ENCODE results near the gene KCNK7.

KCNK7 gene

GRCh38 chr11:65577756-65578109, 17.9 kb downstream of the KCNK7 start:
- H3K4me1 ChIP-seq = peaks cover 48 to 68% (median 54%) of the 10 kb centered on the region in 10 experiments
- no peaks in the 10 kb centered on the region for H3K27me3 ChIP-seq
- peaks cover 36 to 53% (median 48%) of the 10 kb centered on the region in 11 experiments for H3K36me3 ChIP-seq
- peak overlapping the region; percentile 93 to 100 (median 99) for H3K4me2 ChIP-seq
- H3K9me3 ChIP-seq (replicated peaks in 1 of 11) = no peaks in the 10 kb centered on the region
- peak overlapping the region; percentile 33 to 92 (median 87); a peak in 21 of 22 replicates for H3K27ac ChIP-seq
- H4K20me1 ChIP-seq = peaks cover 19 to 73% (median 50%) of the 10 kb centered on the region in 11 experiments; a peak in 21 of 22 replicates
- H3K4me3 ChIP-seq = peak overlapping the region; percentile 75 to 97 (median 92); a peak in 19 of 20 replicates
- peak overlapping the region; percentile 83 to 95 (median 90) for H3K9ac ChIP-seq
- TF ChIP-seq Cebpa-rat (IDR thresholded peaks at IDR 0.05) = no peak

- no peak for TF ChIP-seq Cebpa-rat (IDR thresholded peaks at IDR 0.05)
- Histone ChIP-seq H3K9ac (peak overlapping the region; percentile 83 to 95 (median 90)), H3K27ac (peak overlapping the region; percentile 74 to 92 (median 87)), H3K4me1 (peaks cover 47 to 62% (median 53%) of the 10 kb centered on the region in 10 experiments), H4K20me1 (peaks cover 21 to 71% (median 50%) of the 10 kb centered on the region in 11 experiments; a peak in 21 of 22 replicates), H3K36me3 (peaks cover 30 to 46% (median 42%) of the 10 kb centered on the region in 11 experiments), H3K27me3 (no peaks in the 10 kb centered on the region), H3K9me3 (replicated peaks in 1 of 11) (no peaks in the 10 kb centered on the region), H3K4me3 (peak overlapping the region; percentile 75 to 97 (median 92)), H3K4me2 (peak overlapping the region; percentile 93 to 100 (median 99))
Observed at GRCh38 chr11:65576867-65577755, 18.5 kb downstream of the KCNK7 start.

- H3K27me3 ChIP-seq = no peaks in the 10 kb centered on the region
- peaks cover 29 to 70% (median 48%) of the 10 kb centered on the region in 11 experiments; a peak in 21 of 22 replicates for H4K20me1 ChIP-seq
- peak overlapping the region; percentile 93 to 100 (median 99) for H3K4me2 ChIP-seq
- peaks cover 47 to 63% (median 60%) of the 10 kb centered on the region in 10 experiments for H3K4me1 ChIP-seq
- peaks cover 22 to 41% (median 35%) of the 10 kb centered on the region in 11 experiments for H3K36me3 ChIP-seq
- no peak for TF ChIP-seq Cebpa-rat (IDR thresholded peaks at IDR 0.05)
- H3K27ac ChIP-seq = peak overlapping the region; percentile 74 to 92 (median 87)
- H3K9me3 ChIP-seq (replicated peaks in 1 of 11) = no peaks in the 10 kb centered on the region
- peak overlapping the region; percentile 83 to 95 (median 90) for H3K9ac ChIP-seq
- H3K4me3 ChIP-seq = peak overlapping the region; percentile 75 to 97 (median 92)
Observed at GRCh38 chr11:65576232-65576866, 19.3 kb downstream of the KCNK7 start.

- peak within 1 kb of the TSS; percentile 74 to 92 (median 87) for H3K27ac ChIP-seq
- H3K27me3 ChIP-seq = no peaks in the 10 kb centered on the region
- H3K9ac ChIP-seq = peak within 1 kb of the TSS; percentile 83 to 96 (median 90)
- H4K20me1 ChIP-seq = peaks cover 34 to 70% (median 49%) of the 10 kb centered on the region in 11 experiments; a peak in 21 of 22 replicates
- H3K9me3 ChIP-seq (replicated peaks in 1 of 11) = no peaks in the 10 kb centered on the region
- H3K36me3 ChIP-seq = peaks cover 16 to 37% (median 28%) of the 10 kb centered on the region in 11 experiments
- peak within 1 kb of the TSS; percentile 93 to 100 (median 99) for H3K4me2 ChIP-seq
- peak within 1 kb of the TSS; percentile 75 to 97 (median 92) for H3K4me3 ChIP-seq
- TF ChIP-seq Cebpa-rat (IDR thresholded peaks at IDR 0.05) = no peak
- peaks cover 53 to 69% (median 62%) of the 10 kb centered on the region in 10 experiments for H3K4me1 ChIP-seq
Observed at GRCh38 chr11:65575568-65576231, 19.9 kb downstream of the KCNK7 start, which contains the start of gene EHBP1L1. Gene EHBP1L1, plus strand, starts transcription at chr11:65576053. Its CDS starts 250 bp downstream, at chr11:65576303.

GRCh38 chr11:65574811-65575567, 20.6 kb downstream of the KCNK7 start:
- peaks cover 31 to 70% (median 45%) of the 10 kb centered on the region in 11 experiments; a peak in 21 of 22 replicates for H4K20me1 ChIP-seq
- H3K27me3 ChIP-seq = no peaks in the 10 kb centered on the region
- peak overlapping the region; percentile 75 to 97 (median 92) for H3K4me3 ChIP-seq
- H3K36me3 ChIP-seq = peaks cover 8 to 30% (median 21%) of the 10 kb centered on the region in 11 experiments
- no peak for TF ChIP-seq Cebpa-rat (IDR thresholded peaks at IDR 0.05)
- peak overlapping the region; percentile 65 to 96 (median 88) for H3K9ac ChIP-seq
- peak overlapping the region; percentile 70 to 100 (median 94) for H3K4me2 ChIP-seq
- peak overlapping the region; percentile 73 to 91 (median 86) for H3K27ac ChIP-seq
- H3K4me1 ChIP-seq = peaks cover 53 to 69% (median 62%) of the 10 kb centered on the region in 10 experiments
- no peaks in the 10 kb centered on the region for H3K9me3 ChIP-seq (replicated peaks in 1 of 11)

- peaks cover 2 to 23% (median 14%) of the 10 kb centered on the region in 11 experiments; a peak in 21 of 22 replicates for H3K36me3 ChIP-seq
- peak overlapping the region; percentile 87 to 96 (median 94) for H3K9ac ChIP-seq
- peaks cover 50 to 68% (median 64%) of the 10 kb centered on the region in 10 experiments for H3K4me1 ChIP-seq
- no peaks in the 10 kb centered on the region for H3K9me3 ChIP-seq (replicated peaks in 1 of 11)
- H3K4me2 ChIP-seq = peak overlapping the region; percentile 98 to 100 (median 99)
- TF ChIP-seq Cebpa-rat (IDR thresholded peaks at IDR 0.05) = no peak
- H4K20me1 ChIP-seq = peaks cover 25 to 70% (median 45%) of the 10 kb centered on the region in 11 experiments; a peak in 21 of 22 replicates
- H3K4me3 ChIP-seq = peak overlapping the region; percentile 89 to 99 (median 93)
- H3K27ac ChIP-seq = peak overlapping the region; percentile 74 to 93 (median 91)
- no peaks in the 10 kb centered on the region for H3K27me3 ChIP-seq
Observed at GRCh38 chr11:65574109-65574810, 21.3 kb downstream of the KCNK7 start.

- Histone ChIP-seq H4K20me1 (peaks cover 17 to 66% (median 42%) of the 10 kb centered on the region in 11 experiments; a peak in 21 of 22 replicates), H3K9me3 (replicated peaks in 1 of 11) (no peaks in the 10 kb centered on the region), H3K27me3 (no peaks in the 10 kb centered on the region), H3K9ac (peak overlapping the region; percentile 84 to 96 (median 94)), H3K4me3 (peak overlapping the region; percentile 88 to 99 (median 92)), H3K36me3 (peaks cover 0 to 15% (median 6%) of the 10 kb centered on the region in 11 experiments; a peak in 16 of 22 replicates), H3K4me1 (peaks cover 50 to 69% (median 66%) of the 10 kb centered on the region in 10 experiments), H3K27ac (peak overlapping the region; percentile 11 to 93 (median 90); a peak in 21 of 22 replicates), H3K4me2 (peak overlapping the region; percentile 98 to 100 (median 99))
- no peak for TF ChIP-seq Cebpa-rat (IDR thresholded peaks at IDR 0.05)
Observed at GRCh38 chr11:65573391-65574079, 22.1 kb downstream of the KCNK7 start.
